Measurements from ENCODE around the gene CTRB2. TPM values are rescaled to one million over a fixed set of nuclear protein-coding genes. Genes with fewer than 3 reads are reported as not detected.

CTRB2 gene
- total RNA-seq, 2 donors from 2014 or later, result not detected

DNA sequence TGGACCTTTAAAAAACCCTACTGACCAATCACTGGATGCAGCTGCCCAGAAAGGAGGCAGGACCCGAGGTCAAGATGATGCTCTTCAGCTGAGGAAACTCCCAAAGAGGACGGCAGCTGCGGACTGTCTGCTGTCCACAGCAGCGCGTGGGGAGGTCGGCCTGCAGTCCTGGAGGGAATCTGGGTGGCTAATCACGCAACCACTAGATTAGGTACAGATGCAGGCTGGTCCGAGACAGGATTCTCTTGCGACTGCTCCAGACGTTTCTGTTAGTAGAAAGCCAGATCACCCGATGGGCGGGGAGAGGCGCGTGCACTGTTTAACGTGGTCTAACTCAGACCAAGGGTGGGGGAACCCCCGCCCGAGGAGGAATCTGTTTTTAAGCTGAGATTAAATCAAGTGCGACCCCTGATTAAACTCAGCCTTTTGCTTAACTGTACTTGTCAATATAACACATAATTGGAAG lies 8.8 kb downstream of the CTRB2 start:
- no peak for DNase-seq (ENCODE audit: low spot score)
- Mint-ChIP-seq H3K4me3 (no peak overlapping the region), H3K4me1 (ENCODE audit: low read depth in 2 of 2) (peaks cover 0 to 8% of the 10 kb centered on the region in 2 donors), H3K9me3 (no peaks in the 10 kb centered on the region), H3K36me3 (no peaks in the 10 kb centered on the region), H3K27ac (no peak overlapping the region), H3K27me3 (peaks cover 22 to 30% of the 10 kb centered on the region in 2 donors)
- ATAC-seq, result no peak

DNA sequence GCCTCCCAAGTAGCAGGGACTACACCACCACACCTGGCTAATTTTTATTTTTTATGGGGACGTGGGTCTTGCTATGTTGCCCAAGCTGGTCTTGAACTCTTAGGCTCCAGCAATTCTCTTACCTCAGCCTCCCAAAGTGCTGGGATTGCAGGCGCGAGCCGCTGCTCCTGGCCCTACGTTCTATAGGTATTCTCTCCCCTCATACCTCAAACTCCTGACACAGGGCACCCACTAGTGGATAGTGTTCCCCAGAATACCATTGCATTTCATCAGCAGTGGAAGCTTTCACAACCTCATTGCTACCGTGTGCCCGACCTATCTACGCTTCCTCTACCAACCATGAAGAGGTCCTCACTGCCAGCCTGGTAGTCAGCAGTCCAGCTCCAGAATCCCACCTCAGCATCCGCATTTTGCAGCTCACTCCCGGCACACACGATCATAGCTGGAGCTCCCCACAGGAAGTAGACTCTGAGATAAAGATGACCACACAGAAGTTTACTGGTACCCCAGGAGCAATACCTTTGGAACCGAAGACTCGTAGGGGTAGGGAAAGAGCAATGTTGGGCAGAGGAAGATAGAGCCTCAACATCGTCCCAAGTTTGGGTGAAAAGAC lies 9.3 kb downstream of the CTRB2 start:
- Mint-ChIP-seq H3K27me3 (peaks cover 25 to 30% of the 10 kb centered on the region in 2 donors), H3K4me1 (ENCODE audit: low read depth in 2 of 2) (peaks cover 0 to 8% of the 10 kb centered on the region in 2 donors), H3K9me3 (no peaks in the 10 kb centered on the region), H3K4me3 (no peak overlapping the region), H3K27ac (no peak overlapping the region), H3K36me3 (no peaks in the 10 kb centered on the region)
- no peak for ATAC-seq
- DNase-seq (ENCODE audit: low spot score), result no peak

DNA sequence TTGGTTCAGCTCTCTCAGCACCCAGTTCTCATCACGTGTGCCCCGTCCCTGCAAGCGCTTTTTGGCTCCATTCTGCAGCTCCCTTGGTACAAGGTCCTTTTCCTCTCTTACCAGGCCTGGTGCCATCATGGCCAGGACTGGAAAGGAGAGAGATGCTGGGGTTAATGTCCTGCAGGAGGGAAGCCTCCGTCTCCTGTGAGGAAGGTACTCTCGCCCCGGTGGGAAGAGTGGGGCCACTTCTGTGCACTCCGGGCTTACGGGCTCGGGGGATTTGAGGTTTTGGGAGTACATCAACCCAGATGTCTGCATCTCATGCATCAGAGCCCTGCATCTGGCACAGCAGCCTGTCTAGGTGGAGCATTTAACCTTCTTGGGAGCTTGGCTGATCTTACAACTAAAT lies 10.1 kb downstream of the CTRB2 start:
- Mint-ChIP-seq H3K4me1 (ENCODE audit: low read depth in 2 of 2) (peaks cover 0 to 8% of the 10 kb centered on the region in 2 donors), H3K36me3 (no peaks in the 10 kb centered on the region), H3K4me3 (no peak overlapping the region), H3K9me3 (no peaks in the 10 kb centered on the region), H3K27ac (no peak overlapping the region), H3K27me3 (peaks cover 26 to 30% of the 10 kb centered on the region in 2 donors)
- DNase-seq (ENCODE audit: low spot score) (no peak), ATAC-seq (no peak)

DNA sequence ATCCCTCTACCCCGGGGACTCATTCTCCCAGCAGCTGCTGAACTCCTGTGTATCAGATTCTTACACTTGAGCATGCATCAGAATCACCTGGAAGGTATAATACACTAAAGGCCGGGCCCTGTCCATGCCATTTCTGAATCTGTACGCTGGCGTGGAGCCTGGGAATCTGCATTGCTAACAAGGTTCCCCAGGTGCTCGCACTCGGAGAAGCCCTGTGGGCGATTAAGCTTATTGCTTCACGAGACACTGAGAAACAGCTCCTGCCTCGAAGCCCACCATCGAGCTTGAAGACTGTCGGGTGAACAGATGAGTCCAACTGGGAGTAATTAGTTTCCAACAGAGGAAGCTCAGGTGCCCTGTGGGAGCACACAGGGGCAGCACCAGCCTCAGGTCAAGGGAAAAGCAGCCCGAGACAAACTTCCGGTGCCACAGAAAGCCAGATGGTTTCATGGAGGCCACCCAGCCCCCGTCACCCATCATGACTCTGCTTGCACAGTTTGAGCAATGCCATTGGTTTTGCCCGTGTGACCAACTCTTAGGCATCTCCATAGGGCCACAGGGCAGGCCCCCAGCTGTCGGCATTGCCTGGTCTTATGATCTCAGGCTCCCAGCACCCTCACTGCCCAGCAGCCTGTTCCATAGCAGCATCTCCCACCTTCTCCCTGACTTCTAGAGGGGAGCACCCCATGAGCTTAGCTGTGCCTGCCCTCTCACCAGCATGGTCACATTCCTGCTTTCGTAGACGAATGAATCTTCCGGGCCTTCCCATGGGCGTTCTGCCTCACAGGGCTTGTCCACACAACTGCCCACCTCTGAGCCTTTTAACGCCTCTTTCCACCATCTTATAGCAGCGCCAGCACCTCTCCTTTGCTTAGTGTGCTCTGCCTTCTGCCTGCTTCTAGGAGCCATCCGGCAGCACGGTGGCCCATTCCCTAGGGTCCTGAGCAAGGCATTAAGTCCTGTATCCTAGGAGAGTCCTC lies 10.9 kb downstream of the CTRB2 start:
- H3K27ac Mint-ChIP-seq, result no peak overlapping the region
- DNase-seq (ENCODE audit: low spot score) (no peak), ATAC-seq (no peak)
- peaks cover 25 to 30% of the 10 kb centered on the region in 2 donors for H3K27me3 Mint-ChIP-seq
- peaks cover 0 to 5% of the 10 kb centered on the region in 2 donors for H3K4me1 Mint-ChIP-seq (ENCODE audit: low read depth in 2 of 2)
- no peaks in the 10 kb centered on the region for H3K9me3 Mint-ChIP-seq
- H3K4me3 Mint-ChIP-seq, result no peak overlapping the region
- no peaks in the 10 kb centered on the region for H3K36me3 Mint-ChIP-seq

DNA sequence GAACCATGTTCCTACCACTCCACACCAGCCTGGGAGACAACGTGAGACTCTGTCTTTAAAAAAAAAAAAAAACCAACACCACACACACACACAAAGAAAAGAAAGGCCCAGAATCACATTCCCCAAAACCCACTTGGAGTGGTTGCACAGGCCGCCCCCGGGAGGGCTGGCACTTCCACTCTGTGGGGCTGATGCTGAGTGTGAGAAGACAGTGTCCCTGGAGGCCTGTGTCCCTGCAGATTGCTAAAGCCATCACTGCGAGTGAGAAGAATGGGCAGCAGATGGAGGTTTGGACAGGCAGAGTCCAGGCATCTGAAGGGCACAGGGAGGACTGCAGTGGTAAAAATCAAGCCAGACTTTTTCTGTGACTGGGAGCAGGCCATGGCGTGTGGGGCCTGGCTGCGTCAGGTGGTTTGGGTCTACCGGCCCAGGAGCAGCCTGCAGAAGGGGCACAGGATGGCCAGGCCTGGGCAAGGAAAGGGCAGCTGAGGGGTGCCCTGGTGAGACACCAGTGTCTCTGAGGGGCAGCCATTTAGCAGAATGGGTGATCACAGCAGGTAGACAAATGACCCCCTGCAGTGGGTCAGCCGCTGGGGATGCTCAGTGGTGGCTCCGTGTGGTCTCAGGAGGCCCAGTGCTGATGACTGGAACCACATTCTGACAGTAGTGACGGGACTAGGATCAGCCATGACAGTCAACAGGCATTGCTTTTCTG lies 13.1 kb downstream of the CTRB2 start:
- H3K4me3 Mint-ChIP-seq, result no peak overlapping the region
- ATAC-seq, result no peak
- no peak for DNase-seq (ENCODE audit: low spot score)
- H3K27me3 Mint-ChIP-seq, result peaks cover 22 to 25% of the 10 kb centered on the region in 2 donors
- H3K4me1 Mint-ChIP-seq (ENCODE audit: low read depth in 2 of 2), result no peaks in the 10 kb centered on the region
- no peaks in the 10 kb centered on the region for H3K36me3 Mint-ChIP-seq
- no peaks in the 10 kb centered on the region for H3K9me3 Mint-ChIP-seq
- no peak overlapping the region for H3K27ac Mint-ChIP-seq

DNA sequence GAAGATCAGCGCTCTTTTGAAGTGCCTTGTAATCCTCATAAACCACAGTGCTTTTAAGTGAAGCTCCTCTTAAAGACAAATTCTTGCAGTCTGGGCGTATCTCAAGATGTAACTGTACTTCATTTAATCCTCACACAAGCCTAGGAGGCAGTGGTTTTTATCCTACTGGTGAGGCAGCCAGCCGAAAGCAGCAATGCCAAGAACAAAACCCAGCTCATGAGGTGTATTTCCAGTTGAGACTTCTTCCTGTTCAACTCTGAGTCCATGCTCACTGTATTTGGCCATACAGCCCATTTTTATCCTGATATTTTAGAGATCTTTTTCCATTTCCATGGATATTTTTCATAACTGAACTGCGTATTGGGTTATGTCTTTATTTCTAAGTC lies 13.7 kb downstream of the CTRB2 start:
- Mint-ChIP-seq H3K9me3 (no peaks in the 10 kb centered on the region), H3K4me1 (ENCODE audit: low read depth in 2 of 2) (no peaks in the 10 kb centered on the region), H3K27me3 (peaks cover 18 to 22% of the 10 kb centered on the region in 2 donors), H3K36me3 (no peaks in the 10 kb centered on the region), H3K4me3 (no peak overlapping the region), H3K27ac (no peak overlapping the region)
- ATAC-seq (no peak), DNase-seq (ENCODE audit: low spot score) (no peak)

DNA sequence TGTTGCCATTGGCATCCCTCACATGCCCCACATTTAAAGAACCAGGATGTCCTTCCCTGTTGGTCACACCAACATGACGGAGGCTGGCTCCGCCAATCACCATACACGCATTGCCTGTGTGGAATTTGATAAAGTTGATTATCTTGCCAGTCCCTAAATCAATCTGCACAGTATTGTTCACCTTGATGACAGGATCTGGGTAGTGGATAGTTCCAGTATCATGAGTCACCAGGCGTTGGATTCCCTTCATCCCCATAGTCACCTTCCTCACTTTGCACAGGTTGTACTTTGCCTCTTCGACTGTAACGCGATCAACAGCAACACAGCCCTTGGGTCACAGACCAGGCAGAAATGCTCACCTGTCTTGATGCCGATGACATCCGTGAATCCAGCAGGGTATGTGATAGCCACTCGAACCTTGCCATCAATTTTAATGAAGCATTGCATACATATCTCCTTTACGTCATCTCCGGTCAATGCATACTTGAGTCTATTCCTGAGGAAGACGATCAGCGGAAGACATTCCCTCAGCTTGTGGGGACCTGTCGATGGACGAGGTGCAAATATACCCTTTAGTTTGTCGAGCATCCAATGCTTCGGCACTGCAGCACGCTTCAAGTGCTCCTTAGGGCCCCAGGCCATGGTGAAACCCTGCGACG lies 14.2 kb downstream of the CTRB2 start:
- peaks cover 13 to 17% of the 10 kb centered on the region in 2 donors for H3K27me3 Mint-ChIP-seq
- H3K4me1 Mint-ChIP-seq (ENCODE audit: low read depth in 2 of 2), result no peaks in the 10 kb centered on the region
- no peaks in the 10 kb centered on the region for H3K36me3 Mint-ChIP-seq
- no peak overlapping the region for H3K27ac Mint-ChIP-seq
- DNase-seq (ENCODE audit: low spot score) (no peak), ATAC-seq (no peak)
- no peak overlapping the region for H3K4me3 Mint-ChIP-seq
- no peaks in the 10 kb centered on the region for H3K9me3 Mint-ChIP-seq

DNA sequence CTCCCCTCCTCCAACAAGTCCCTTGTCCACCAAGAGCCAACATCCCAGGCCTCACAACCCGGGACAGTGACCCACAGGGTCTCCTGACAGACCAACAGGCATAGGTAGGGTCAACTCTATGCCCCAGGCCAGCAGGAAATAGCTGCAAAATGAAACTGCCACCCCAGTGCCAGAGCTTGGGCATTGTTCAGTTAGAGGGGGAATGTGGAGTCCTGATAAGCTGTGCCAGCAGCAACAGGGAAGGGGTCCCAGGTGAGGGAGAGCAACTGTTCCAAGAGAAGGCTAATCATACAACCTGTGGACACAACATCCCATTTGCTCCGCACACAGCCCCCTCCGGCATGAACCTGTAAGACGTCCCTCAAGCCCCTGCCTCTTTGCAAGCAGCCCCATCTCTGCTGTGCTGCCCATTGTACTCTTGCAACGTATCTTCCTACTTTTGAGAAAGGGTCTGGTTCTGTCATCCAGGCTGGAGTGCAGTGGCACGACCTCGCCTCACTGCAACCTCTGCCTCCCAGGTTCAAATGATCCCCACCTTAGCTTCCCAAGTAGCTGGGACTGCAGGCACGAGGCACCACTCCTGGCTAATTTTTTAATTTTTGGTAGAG lies 17.2 kb downstream of the CTRB2 start:
- no peak for DNase-seq (ENCODE audit: low spot score)
- Mint-ChIP-seq H3K4me3 (no peak overlapping the region), H3K4me1 (ENCODE audit: low read depth in 2 of 2) (no peaks in the 10 kb centered on the region), H3K36me3 (no peaks in the 10 kb centered on the region), H3K27ac (no peak overlapping the region), H3K9me3 (no peaks in the 10 kb centered on the region), H3K27me3 (peaks cover 8 to 19% of the 10 kb centered on the region in 2 donors)
- peak in 1 of 2 donors; percentile 34 for ATAC-seq

DNA sequence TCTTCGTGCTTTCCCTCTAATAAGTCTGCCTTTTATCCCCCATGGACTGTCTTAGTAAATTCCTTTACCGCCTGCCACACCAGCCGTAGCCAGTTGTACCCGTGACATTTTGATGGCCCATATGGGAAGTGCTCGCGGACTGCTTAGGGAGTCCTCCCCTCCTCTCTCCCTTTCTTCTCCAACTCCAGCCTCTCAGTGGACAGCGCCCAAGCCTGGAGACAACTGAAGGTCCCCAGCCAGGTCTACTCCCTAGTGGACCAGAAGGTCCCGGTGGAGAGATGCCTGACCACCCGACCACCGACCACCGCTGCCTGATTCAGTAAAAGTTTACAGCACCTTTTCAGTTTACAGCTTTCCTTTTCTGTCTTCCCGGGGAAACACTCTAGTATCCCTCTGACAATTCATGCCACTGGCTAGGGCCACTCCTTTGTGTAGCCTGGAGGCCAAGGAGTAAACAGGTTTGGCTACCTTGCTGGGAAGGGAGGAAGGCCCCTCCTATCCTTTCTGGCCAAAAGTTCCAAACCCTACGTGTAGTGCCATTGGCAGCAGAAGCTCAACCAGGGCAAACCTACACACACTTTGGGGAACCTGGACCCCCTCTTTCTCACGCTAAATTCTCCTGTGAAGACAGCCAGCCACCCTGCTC lies 18.0 kb downstream of the CTRB2 start:
- no peaks in the 10 kb centered on the region for H3K9me3 Mint-ChIP-seq
- ATAC-seq, result no peak
- H3K4me3 Mint-ChIP-seq, result no peak overlapping the region
- DNase-seq (ENCODE audit: low spot score), result no peak
- no peak overlapping the region for H3K27ac Mint-ChIP-seq
- H3K27me3 Mint-ChIP-seq, result peaks cover 9 to 17% of the 10 kb centered on the region in 2 donors
- no peaks in the 10 kb centered on the region for H3K4me1 Mint-ChIP-seq (ENCODE audit: low read depth in 2 of 2)
- H3K36me3 Mint-ChIP-seq, result no peaks in the 10 kb centered on the region

DNA sequence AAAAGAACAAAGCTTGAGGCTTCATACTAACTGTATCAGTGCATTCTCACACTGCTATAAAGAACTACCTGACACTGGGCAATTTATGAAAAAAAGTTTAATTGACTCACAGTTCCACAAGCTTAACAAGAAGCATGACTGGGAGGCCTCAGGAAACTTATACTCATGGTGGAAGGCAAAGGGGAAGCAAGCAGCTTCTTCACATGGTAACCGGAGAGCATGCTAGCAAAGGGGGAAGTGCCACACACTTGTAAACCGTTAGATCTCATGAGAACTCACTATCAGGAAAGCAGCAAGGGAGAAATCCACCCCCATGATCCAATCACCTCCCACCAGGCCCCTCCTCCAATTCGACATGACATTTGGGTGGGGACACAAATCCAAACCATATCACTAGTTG lies 25.3 kb downstream of the CTRB2 start:
- Mint-ChIP-seq H3K27ac (no peak overlapping the region), H3K4me3 (no peak overlapping the region), H3K27me3 (peaks cover 18 to 29% of the 10 kb centered on the region in 2 donors), H3K9me3 (peaks cover 10% of the 10 kb centered on the region), H3K4me1 (ENCODE audit: low read depth in 2 of 2) (no peaks in the 10 kb centered on the region), H3K36me3 (peaks cover 8% of the 10 kb centered on the region)
- no peak for ATAC-seq
- DNase-seq (ENCODE audit: low spot score), result no peak

DNA sequence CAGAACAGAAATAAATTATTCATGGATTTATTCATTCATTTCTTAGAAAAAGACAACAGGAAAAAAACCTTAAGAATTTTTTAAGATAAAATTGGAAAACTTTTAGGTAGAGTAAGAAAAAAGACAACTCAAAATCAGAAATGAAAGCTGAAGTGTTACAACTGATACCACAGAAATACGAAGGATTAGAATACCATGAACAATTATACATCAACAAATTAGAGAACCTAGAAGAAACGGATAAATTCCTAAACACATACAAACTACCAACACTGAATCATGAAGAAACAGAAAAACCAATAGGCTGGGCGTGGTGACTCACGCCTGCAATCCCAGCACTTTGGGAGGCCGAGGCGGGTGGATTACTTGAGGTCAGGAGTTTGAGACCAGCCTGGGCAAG lies 27.8 kb downstream of the CTRB2 start:
- no peak overlapping the region for H3K4me3 Mint-ChIP-seq
- H3K4me1 Mint-ChIP-seq (ENCODE audit: low read depth in 2 of 2), result no peaks in the 10 kb centered on the region
- DNase-seq (ENCODE audit: low spot score), result no peak
- no peak overlapping the region for H3K27ac Mint-ChIP-seq
- ATAC-seq, result no peak
- peaks cover 12 to 20% of the 10 kb centered on the region in 2 donors for H3K27me3 Mint-ChIP-seq
- peaks cover 17% of the 10 kb centered on the region for H3K36me3 Mint-ChIP-seq
- H3K9me3 Mint-ChIP-seq, result peaks cover 14% of the 10 kb centered on the region

DNA sequence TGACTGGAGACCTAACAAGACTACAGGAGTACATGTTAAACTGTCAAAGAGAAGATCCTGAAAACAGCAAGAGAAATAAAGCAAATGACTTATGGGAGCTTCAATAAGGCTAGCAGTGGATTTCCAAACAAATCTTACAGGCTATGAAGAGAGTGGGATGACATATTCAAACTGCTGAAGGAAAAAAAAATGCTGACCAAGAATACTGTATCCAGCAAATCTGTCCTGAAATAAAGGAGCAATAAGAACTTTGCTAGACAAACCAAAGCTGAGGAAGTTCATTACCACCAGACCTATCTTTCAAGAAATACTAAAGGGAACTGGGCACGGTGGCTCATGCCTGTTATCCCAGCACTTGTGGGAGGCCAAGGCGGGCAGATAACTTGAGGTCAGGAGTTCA lies 30.0 kb downstream of the CTRB2 start:
- DNase-seq (ENCODE audit: low spot score) (no peak), ATAC-seq (no peak)
- peaks cover 32% of the 10 kb centered on the region for H3K9me3 Mint-ChIP-seq
- H3K36me3 Mint-ChIP-seq, result peaks cover 39% of the 10 kb centered on the region
- no peak overlapping the region for H3K4me3 Mint-ChIP-seq
- H3K27ac Mint-ChIP-seq, result no peak overlapping the region
- H3K4me1 Mint-ChIP-seq (ENCODE audit: low read depth in 2 of 2), result no peaks in the 10 kb centered on the region
- peaks cover 12 to 17% of the 10 kb centered on the region in 2 donors for H3K27me3 Mint-ChIP-seq

DNA sequence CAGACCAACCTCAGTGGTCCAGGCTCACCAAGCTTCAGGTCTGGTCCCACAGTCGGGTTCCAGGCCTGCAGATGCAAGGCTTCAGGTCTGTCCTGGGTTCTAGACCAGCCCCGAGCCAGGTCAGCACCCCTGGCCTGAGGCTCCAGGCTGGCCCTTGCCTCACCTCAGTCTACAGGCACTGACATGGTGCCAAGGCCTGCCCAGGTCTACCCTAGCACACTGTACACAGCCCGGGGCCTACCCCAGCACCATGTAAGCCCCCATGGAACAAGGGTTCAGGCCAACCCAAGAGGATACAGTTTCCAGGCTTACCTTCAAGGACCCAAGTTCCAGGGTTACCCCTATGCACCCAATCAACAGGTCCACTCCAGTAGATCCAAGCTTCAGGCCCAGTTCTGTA lies 31.9 kb downstream of the CTRB2 start:
- no peak for ATAC-seq
- H3K27me3 Mint-ChIP-seq, result peaks cover 8 to 12% of the 10 kb centered on the region in 2 donors
- no peak overlapping the region for H3K27ac Mint-ChIP-seq
- H3K9me3 Mint-ChIP-seq, result peaks cover 30% of the 10 kb centered on the region
- DNase-seq (ENCODE audit: low spot score), result no peak
- H3K4me3 Mint-ChIP-seq, result no peak overlapping the region
- peaks cover 56% of the 10 kb centered on the region for H3K36me3 Mint-ChIP-seq
- H3K4me1 Mint-ChIP-seq (ENCODE audit: low read depth in 2 of 2), result no peaks in the 10 kb centered on the region
